Hepatocyte (in vitro differentiated cells): Measurements from ENCODE around the gene PTPRT.

ENCODE experiments used
- CTCF ChIP-seq: fragments of 200-600 bp; sonication (generic); IDR thresholded peaks from 2 replicates; pipeline ENCODE4 v1.5.1; 2016; ENCODE audit warnings: antibody characterized with exemption, mild to moderate bottlenecking; ENCODE audit not compliant: poor library complexity
- EZH2 ChIP-seq: fragments of 200-600 bp; sonication (generic); IDR thresholded peaks from 2 replicates; pipeline ENCODE4 v1.6.1; 2016; ENCODE audit warnings: antibody characterized with exemption, mild to moderate bottlenecking, borderline replicate concordance

GRCh38 chr20:42510686-42511085 lies 679.0 kb downstream of the PTPRT start:
- no peak for TF ChIP-seq CTCF
- no peak for TF ChIP-seq EZH2
